ENCODE data around the gene LIPA. TPM values are rescaled to one million over a fixed set of nuclear protein-coding genes. Genes with fewer than 3 reads are reported as not detected.
"Not testable (repeated sequence)": the region's sequence is repeated elsewhere in the genome, so short reads cannot be mapped to it uniquely, and the experiment has no call there.

The LIPA gene
- total and polyA plus RNA-seq, 7 donors = 23.1 to 240 (median 35.3) TPM

- H3K36me3 ChIP-seq = no peaks in the 10 kb centered on the region
- WGBS, 2 donors = 71 to 96% methylated on average over 4 of the region's 4 CpGs
- H3K27me3 ChIP-seq = no peaks in the 10 kb centered on the region
- TF ChIP-seq EP300 (IDR thresholded peaks at IDR 0.05) (no peak), CTCF (IDR thresholded peaks at IDR 0.05) (no peak), POLR2AphosphoS5 (IDR thresholded peaks at IDR 0.05) (no peak), POLR2A (IDR thresholded peaks at IDR 0.05) (no peak)
- H3K9me3 ChIP-seq = no peaks in the 10 kb centered on the region
- H3K4me3 ChIP-seq = no peak overlapping the region
- no peaks in the 10 kb centered on the region for H3K4me1 ChIP-seq
- intact Hi-C loops (cut with DNase I) = no loop called here
- H3K27ac ChIP-seq = no peak overlapping the region
- DNase-seq = no peak
Observed at GRCh38 chr10:89197473-89197872, 54.1 kb downstream of the LIPA start.

DNA sequence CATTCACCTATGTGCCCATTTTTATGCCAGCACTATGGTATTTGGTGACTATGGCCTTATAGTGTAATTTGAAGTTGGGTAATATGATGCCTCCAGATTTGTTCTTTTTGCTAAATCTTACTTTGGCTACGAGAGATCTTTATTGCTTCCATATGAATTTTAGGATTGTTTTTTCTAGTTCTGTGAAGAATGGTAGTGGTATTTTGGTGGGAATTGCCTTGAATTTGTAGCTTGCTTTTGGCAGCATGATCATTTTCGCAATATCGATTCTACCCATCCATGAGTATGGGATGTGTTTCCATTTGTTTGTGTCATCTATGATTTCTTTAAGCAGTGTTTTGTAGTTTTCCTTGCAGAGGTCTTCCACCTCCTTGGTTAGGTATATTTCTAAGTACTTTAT is 60.3 kb downstream of the LIPA start:
- intact Hi-C loops (cut with DNase I); DNase-seq; H3K36me3 ChIP-seq; H3K27ac ChIP-seq; H3K4me1 ChIP-seq; H3K27me3 ChIP-seq; H3K9me3 ChIP-seq; H3K4me3 ChIP-seq: not testable (repeated sequence)
- 95 to 97% methylated on average over 3 of the region's 3 CpGs for WGBS, 2 donors

DNA sequence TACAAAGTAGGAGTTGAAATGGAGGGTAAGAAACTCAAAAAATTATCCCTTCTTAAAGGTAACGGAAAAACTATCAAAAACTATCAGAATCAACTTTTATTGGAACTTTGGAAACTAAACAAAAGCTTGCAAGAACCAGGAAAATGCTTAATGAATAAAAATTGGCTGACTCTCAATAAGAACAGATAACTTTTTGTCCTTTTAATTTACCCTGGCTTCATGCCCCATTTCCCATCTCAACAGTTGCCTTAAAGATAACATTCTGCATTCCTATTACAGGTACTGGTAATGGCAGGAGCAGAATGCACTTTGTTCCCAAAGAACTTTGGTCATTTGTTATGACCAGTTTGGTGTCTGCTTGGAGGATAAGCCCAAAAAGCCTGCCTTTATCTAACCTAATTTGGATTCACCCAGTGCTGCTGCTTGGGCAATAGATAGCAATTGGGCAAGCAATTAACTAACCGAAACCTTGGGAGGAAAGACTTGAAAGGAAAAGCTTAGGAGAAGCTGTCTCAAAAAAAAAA is 62.3 kb downstream of the LIPA start:
- H3K36me3 ChIP-seq = no peaks in the 10 kb centered on the region
- no peak for DNase-seq
- H3K27ac ChIP-seq = no peak overlapping the region
- 84 to 90% methylated on average over 2 of the region's 2 CpGs for WGBS, 2 donors
- H3K9me3 ChIP-seq = peaks cover 0 to 2% (median 0%) of the 10 kb centered on the region in 4 donors
- no peak for TF ChIP-seq POLR2A (IDR thresholded peaks at IDR 0.05)
- TF ChIP-seq CTCF (IDR thresholded peaks at IDR 0.05) = no peak
- TF ChIP-seq EP300 (IDR thresholded peaks at IDR 0.05) = no peak
- TF ChIP-seq POLR2AphosphoS5 (IDR thresholded peaks at IDR 0.05) = no peak
- intact Hi-C loops (cut with DNase I) = no loop called here
- H3K4me1 ChIP-seq = peaks cover 0 to 5% (median 0%) of the 10 kb centered on the region in 4 donors
- no peak overlapping the region for H3K4me3 ChIP-seq
- H3K27me3 ChIP-seq = no peaks in the 10 kb centered on the region

DNA sequence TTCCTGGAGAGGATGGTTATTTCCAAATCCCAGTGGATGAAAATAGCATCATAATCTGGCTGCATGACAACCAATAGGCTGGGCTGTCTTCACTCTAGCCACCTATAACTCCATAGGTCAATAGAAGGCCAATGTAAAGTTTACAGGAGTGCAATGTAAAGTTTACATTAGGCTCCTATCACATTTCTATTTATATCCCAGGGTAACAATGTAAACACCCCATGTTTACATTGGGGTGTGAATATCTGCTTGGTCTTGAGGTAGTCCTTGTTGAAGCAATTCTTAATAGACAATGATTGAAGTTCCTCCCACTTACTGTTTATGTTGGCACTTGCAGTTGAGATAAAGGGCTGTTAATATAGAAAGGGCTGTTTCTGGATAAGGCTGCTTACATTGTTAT is 65.9 kb downstream of the LIPA start:
- TF ChIP-seq POLR2AphosphoS5 (IDR thresholded peaks at IDR 0.05) (no peak), POLR2A (IDR thresholded peaks at IDR 0.05) (no peak), CTCF (IDR thresholded peaks at IDR 0.05) (no peak), EP300 (IDR thresholded peaks at IDR 0.05) (no peak)
- peaks cover 0 to 5% (median 0%) of the 10 kb centered on the region in 4 donors for H3K4me1 ChIP-seq
- no peaks in the 10 kb centered on the region for H3K36me3 ChIP-seq
- no peak for DNase-seq
- H3K9me3 ChIP-seq = peaks cover 0 to 2% (median 0%) of the 10 kb centered on the region in 4 donors
- H3K4me3 ChIP-seq = no peak overlapping the region
- H3K27me3 ChIP-seq = no peaks in the 10 kb centered on the region
- intact Hi-C loops (cut with DNase I) = no loop called here
- H3K27ac ChIP-seq = no peak overlapping the region

DNA sequence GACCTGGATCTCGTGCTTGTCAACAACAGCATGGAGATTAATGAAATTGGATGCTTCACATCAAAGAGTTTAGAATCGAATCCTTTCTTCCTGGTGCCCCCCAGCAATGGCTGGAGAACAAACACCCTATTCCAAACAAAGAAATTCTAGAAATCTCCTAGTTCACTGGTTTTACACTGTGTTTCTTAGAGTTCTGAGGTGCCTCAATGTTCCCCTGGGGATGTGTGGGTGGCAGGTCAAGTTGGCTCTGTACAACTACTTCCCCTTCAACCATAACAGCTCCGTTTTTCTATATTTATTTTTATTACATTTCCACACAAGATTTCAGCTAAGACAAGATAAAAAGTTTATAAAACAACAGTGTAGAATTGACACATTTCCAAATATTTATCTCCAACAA is 66.9 kb downstream of the LIPA start:
- WGBS, 2 donors = 68 to 74% methylated on average over 3 of the region's 3 CpGs
- peaks cover 0 to 3% (median 0%) of the 10 kb centered on the region in 4 donors for H3K9me3 ChIP-seq
- H3K36me3 ChIP-seq = no peaks in the 10 kb centered on the region
- intact Hi-C loops (cut with DNase I) = no loop called here
- DNase-seq = no peak
- TF ChIP-seq CTCF (IDR thresholded peaks at IDR 0.05) (no peak), POLR2A (IDR thresholded peaks at IDR 0.05) (no peak), EP300 (IDR thresholded peaks at IDR 0.05) (no peak), POLR2AphosphoS5 (IDR thresholded peaks at IDR 0.05) (no peak)
- no peaks in the 10 kb centered on the region for H3K27me3 ChIP-seq
- no peak overlapping the region for H3K4me3 ChIP-seq
- H3K27ac ChIP-seq = no peak overlapping the region
- peaks cover 0 to 5% (median 0%) of the 10 kb centered on the region in 4 donors for H3K4me1 ChIP-seq
